Gastrocnemius medialis (tissue), 4 donors: ENCODE results near the gene COPS7A. TPM values are rescaled to one million over a fixed set of nuclear protein-coding genes. Genes with fewer than 3 reads are reported as not detected.
"Not testable (repeated sequence)": the region's sequence is repeated elsewhere in the genome, so short reads cannot be mapped to it uniquely, and the experiment has no call there.

Experiments
- ATAC-seq, 2 donors: fragments of 150-250 bp; one replicate each; pipeline ENCODE4 v1.9.1; 2016
- DNase-seq, 2 donors: peaks; one replicate each; pipeline ENCODE4 v3.0.0-alpha.2; 2019
- H3K27ac ChIP-seq, 4 donors: fragments of 200-600 bp; sonication (generic); 1 replicate in 1 of 4; 2 replicates in 3 of 4; pipeline ENCODE4 v1.5.1; 2016 to 2018; ENCODE audit warnings: mild to moderate bottlenecking in 2 of 4, moderate library complexity in 1 of 4
- H3K27me3 ChIP-seq, 3 donors: fragments of 200-600 bp; sonication (generic) in 2 of 3; 1 replicate in 1 of 3; 2 replicates in 2 of 3; pipeline versions ENCODE4 v1.5.1 to v1.6.0; 2016 to 2019; ENCODE audit warnings: mild to moderate bottlenecking in 1 of 3, moderate library complexity in 1 of 3
- H3K36me3 ChIP-seq, 2 donors: fragments of 200-600 bp; sonication (generic) in 1 of 2; one replicate each; pipeline ENCODE4 v1.5.1; 2017 to 2018
- H3K4me1 ChIP-seq, 2 donors: fragments of 200-600 bp; sonication (generic) in 1 of 2; one replicate each; pipeline ENCODE4 v1.5.1; 2016 to 2017; ENCODE audit warnings: mild to moderate bottlenecking in 2 of 2
- H3K4me3 ChIP-seq, 4 donors: fragments of 200-600 bp; sonication (generic) in 3 of 4; 1 replicate in 1 of 4; 2 replicates in 3 of 4; pipeline ENCODE4 v1.5.1; 2016 to 2019; ENCODE audit warnings: mild to moderate bottlenecking in 2 of 4
- H3K9me3 ChIP-seq, 3 donors: fragments of 200-600 bp; sonication (generic) in 2 of 3; 1 replicate in 1 of 3; 2 replicates in 2 of 3; pipeline ENCODE4 v1.5.1; 2016 to 2019
- CTCF ChIP-seq, 5 experiments: fragments of 450-650 bp in 3 of 5; fragments of 200-600 bp in 2 of 5; sonication (generic) in 2 of 5; IDR thresholded peaks in 4 of 5; conservative IDR thresholded peaks in 1 of 5; 1 replicate in 4 of 5; 2 replicates in 1 of 5; pipeline ENCODE4 v1.5.1; 2016 to 2019; ENCODE audit warnings: antibody characterized with exemption in 5 of 5, mild to moderate bottlenecking in 3 of 5, moderate library complexity in 3 of 5
- POLR2A ChIP-seq, 2 donors: fragments of 450-650 bp; IDR thresholded peaks; one replicate each; pipeline ENCODE4 v1.6.1; 2017; ENCODE audit warnings: antibody characterized with exemption in 2 of 2, mild to moderate bottlenecking in 2 of 2, moderate library complexity in 2 of 2
- in situ Hi-C, 4 donors: fragments of 200-750 bp; cut with MboI; loops; one replicate each; pipeline versions ENCODE4 v1.15.0 to v1.8.0; 2017; ENCODE audit warnings: low sequenced_read_pairs in 4 of 4
- intact Hi-C: fragments of 100-400 bp; cut with DNase I; formaldehyde crosslinking; loops from one replicate; pipeline ENCODE4 v1.15.1; 2023; ENCODE audit warnings: low total_unique reads
- total RNA-seq, 4 donors: library from RNA; depleted of rRNA; stranded (reverse); fragments of >200 nt; gene quantifications; one replicate each; pipeline versions ENCODE4 v1.1.0 to v1.2.3, GENCODE V29; 2016

COPS7A gene
- total RNA-seq, 4 donors from 2014 or later: 82.0 to 132 (median 99.0) TPM

- no peak for ATAC-seq
- Histone ChIP-seq H3K9me3 (no peaks in the 10 kb centered on the region), H3K27me3 (peaks cover 74 to 92% (median 76%) of the 10 kb centered on the region in 3 donors), H3K27ac (no peak within 1 kb of the TSS), H3K4me3 (peak within 1 kb of the TSS; percentile 27 to 38 (median 36)), H3K36me3 (no peaks in the 10 kb centered on the region), H3K4me1 (peaks cover 0 to 2% of the 10 kb centered on the region in 2 donors)
- intact Hi-C loops: no loop called here
- in situ Hi-C loops: loop anchor here in 1 of 4 donors (10.0 kb wide), 1 partner anchor 46 kb away; no protein-coding TSS in a partner anchor
- TF ChIP-seq POLR2A (IDR thresholded peaks at IDR 0.05): no peak
- no peak for TF ChIP-seq CTCF (IDR thresholded peaks at IDR 0.05 in 4 of 5, conservative IDR thresholded peaks at IDR 0.05 in 1 of 5)
- DNase-seq: no peak
These were observed 23.2 kb upstream of the COPS7A start, which contains the start of gene PIANP for GRCh38 chr12:6700646-6701051. Gene PIANP (minus strand): TSS chr12:6700815. CDS start chr12:6698061, 2,754 bp downstream.

DNA sequence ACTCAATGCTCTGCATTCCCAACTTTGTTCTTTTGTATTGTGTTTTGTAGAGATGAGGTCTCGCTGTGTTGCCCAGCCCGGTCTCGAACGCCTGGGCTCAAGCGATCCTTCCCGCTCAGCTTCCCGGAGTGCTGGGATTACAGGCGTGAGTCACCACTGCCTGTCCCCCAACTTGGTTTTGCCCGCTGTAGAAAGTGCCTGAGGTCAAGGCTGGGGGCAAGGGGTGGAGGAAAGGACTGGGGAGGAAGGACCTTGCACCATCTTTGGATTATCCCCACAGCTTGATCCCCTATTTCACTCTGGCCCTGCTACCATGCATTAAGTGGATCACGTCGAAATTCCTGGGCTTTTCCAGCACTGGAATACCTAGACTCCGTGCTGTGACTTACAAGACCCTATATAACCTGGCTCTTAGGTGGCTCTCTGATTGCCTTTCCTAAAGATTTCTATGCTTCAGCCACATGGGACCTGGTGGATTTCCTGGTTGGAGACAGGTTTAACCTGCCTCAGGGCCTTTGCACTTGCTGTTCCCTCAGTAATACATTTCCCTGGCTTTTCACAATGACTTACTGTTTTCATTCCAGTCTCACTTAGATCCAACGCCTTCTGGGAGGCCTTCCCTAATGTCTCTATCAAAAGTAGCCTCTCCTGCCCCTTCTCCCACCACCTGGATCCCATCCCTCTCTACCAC lies 22.6 kb upstream of the COPS7A start:
- Histone ChIP-seq H3K27ac (no peak overlapping the region), H3K4me3 (peak overlapping the region in 2 of 4 donors; percentile 13 to 38), H3K36me3 (no peaks in the 10 kb centered on the region), H3K9me3 (no peaks in the 10 kb centered on the region), H3K4me1 (peaks cover 0 to 2% of the 10 kb centered on the region in 2 donors), H3K27me3 (peaks cover 69 to 90% (median 74%) of the 10 kb centered on the region in 3 donors)
- intact Hi-C loops (no loop called here), in situ Hi-C loops (loop anchor here in 1 of 4 donors (10.0 kb wide), 1 partner anchor 46 kb away; no protein-coding TSS in a partner anchor)
- no peak for DNase-seq
- ATAC-seq: no peak
- TF ChIP-seq POLR2A (IDR thresholded peaks at IDR 0.05): no peak

DNA sequence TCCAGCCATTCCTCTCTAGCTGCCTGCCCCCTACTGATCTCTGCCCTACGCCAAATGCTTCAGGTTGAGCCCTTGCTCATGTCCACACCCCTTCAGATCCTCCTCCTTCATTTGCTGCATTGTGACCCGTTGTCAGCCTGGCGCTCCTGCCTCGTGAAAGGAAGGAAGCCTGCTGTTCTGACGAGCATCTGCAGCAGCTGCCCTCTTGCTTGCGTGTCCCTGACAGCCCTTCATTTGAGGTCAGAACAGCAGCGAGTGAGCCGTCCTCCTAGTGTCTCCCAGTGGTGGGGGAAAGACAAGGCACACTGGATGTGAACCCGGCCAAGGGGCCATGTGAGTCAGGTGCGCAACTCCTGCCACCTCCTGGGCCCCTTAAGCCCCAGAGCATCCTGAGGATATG lies 20.2 kb upstream of the COPS7A start:
- Histone ChIP-seq H3K4me3 (no peak overlapping the region), H3K27me3 (peaks cover 67 to 74% (median 70%) of the 10 kb centered on the region in 3 donors), H3K4me1 (peaks cover 0 to 2% of the 10 kb centered on the region in 2 donors), H3K9me3 (no peaks in the 10 kb centered on the region), H3K27ac (no peak overlapping the region), H3K36me3 (no peaks in the 10 kb centered on the region)
- intact Hi-C loops (no loop called here), in situ Hi-C loops (loop anchor here in 1 of 4 donors (10.0 kb wide), 1 partner anchor 49 kb away; no protein-coding TSS in a partner anchor)
- TF ChIP-seq POLR2A (IDR thresholded peaks at IDR 0.05) (no peak), CTCF (IDR thresholded peaks at IDR 0.05 in 4 of 5, conservative IDR thresholded peaks at IDR 0.05 in 1 of 5) (no peak)
- DNase-seq (no peak), ATAC-seq (no peak)

- H3K36me3 ChIP-seq, intact Hi-C loops, H3K27ac ChIP-seq, H3K9me3 ChIP-seq, ATAC-seq, H3K4me3 ChIP-seq, H3K4me1 ChIP-seq, DNase-seq: not testable (repeated sequence)
- in situ Hi-C loops: loop anchor here in 1 of 4 donors (10.0 kb wide), 1 partner anchor 54 kb away; no protein-coding TSS in a partner anchor
- peaks cover 28 to 43% (median 35%) of the 10 kb centered on the region in 3 donors for H3K27me3 ChIP-seq
These were observed 15.5 kb upstream of the COPS7A start for GRCh38 chr12:6708351-6708750.

GRCh38 chr12:6708960-6709394 lies 14.9 kb upstream of the COPS7A start:
- Histone ChIP-seq H3K27me3 (peaks cover 21 to 37% (median 31%) of the 10 kb centered on the region in 3 donors), H3K36me3 (no peaks in the 10 kb centered on the region), H3K27ac (no peak overlapping the region), H3K4me3 (no peak overlapping the region), H3K9me3 (no peaks in the 10 kb centered on the region), H3K4me1 (no peaks in the 10 kb centered on the region)
- in situ Hi-C loops: loop anchor here in 1 of 4 donors (10.0 kb wide), 1 partner anchor 54 kb away; no protein-coding TSS in a partner anchor
- intact Hi-C loops: no loop called here
- ATAC-seq: no peak
- no peak for TF ChIP-seq CTCF (IDR thresholded peaks at IDR 0.05 in 4 of 5, conservative IDR thresholded peaks at IDR 0.05 in 1 of 5)
- no peak for TF ChIP-seq POLR2A (IDR thresholded peaks at IDR 0.05)
- DNase-seq: no peak

DNA sequence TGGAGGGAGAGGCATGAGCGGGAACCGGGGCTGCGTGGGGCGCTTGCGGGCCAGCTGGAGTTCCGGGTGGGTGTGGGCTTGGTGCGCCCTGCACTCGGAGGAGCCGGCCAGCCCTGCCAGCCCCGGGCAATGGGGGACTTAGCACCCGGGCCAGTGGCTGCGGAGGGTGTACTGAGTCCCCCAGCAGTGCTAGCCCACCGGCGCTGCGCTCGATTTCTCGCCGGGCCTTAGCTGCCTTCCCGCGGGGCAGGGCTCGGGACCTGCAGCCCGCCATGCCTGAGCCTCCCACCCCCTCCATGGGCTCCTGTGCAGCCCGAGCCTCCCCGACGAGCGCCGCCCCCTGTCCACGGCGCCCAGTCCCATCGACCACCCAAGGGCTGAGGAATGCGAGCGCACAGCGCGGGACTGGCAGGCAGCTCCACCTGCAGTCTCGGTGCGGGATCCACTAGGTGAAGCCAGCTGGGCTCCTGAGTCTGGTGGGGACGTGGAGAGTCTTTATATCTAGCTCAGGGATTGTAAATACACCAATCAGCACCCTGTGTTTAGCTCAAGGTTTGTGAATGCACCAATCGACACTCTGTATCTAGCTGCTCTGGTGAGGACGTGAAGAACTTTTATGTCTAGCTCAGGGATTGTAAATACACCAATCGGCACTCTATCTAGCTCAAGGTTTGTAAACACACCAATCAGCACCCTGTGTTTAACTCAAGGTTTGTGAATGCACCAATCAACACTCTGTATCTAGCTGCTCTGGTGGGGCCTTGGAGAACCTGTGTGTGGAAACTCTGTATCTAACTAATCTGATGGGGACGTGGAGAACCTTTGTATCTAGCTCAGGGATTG lies 7.6 kb upstream of the COPS7A start:
- H3K36me3 ChIP-seq, H3K27ac ChIP-seq, intact Hi-C loops, H3K4me3 ChIP-seq, ATAC-seq, DNase-seq, in situ Hi-C loops, H3K9me3 ChIP-seq, H3K4me1 ChIP-seq: not testable (repeated sequence)
- H3K27me3 ChIP-seq: peaks cover 0 to 19% (median 2%) of the 10 kb centered on the region in 3 donors
